Measurements from ENCODE around the gene PGBD1.
A peak's percentile ranks its signal among the peaks of the same experiment; 100 is the strongest.
"Not testable (repeated sequence)": the region's sequence is repeated elsewhere in the genome, so short reads cannot be mapped to it uniquely, and the experiment has no call there.

Gene PGBD1

GRCh38 chr6:28269492-28269891, 11.9 kb upstream of the PGBD1 start:
- Histone ChIP-seq H3K27me3 (ENCODE audit: control insufficient read depth, insufficient read depth, low read length) (no peaks in the 10 kb centered on the region), H3K4me3 (ENCODE audit: low read depth, low read length) (no peak overlapping the region), H3K4me1 (ENCODE audit: control insufficient read depth, insufficient read depth, low read length) (0 out of 2 replicates have a peak, but pooled peaks cover 3% of the 10 kb centered on the region), H3K27ac (ENCODE audit: low read depth, low read length) (no peak overlapping the region), H3K36me3 (ENCODE audit: control insufficient read depth, insufficient read depth, low read length) (peaks cover 26% of the 10 kb centered on the region), H3K9me3 (ENCODE audit: control insufficient read depth, insufficient read depth, low read depth, low read length) (no peaks in the 10 kb centered on the region), H3K9ac (ENCODE audit: low read length) (peak overlapping the region; percentile 8)

GRCh38 chr6:28274888-28275287, 6.5 kb upstream of the PGBD1 start:
- Histone ChIP-seq H3K9me3 (ENCODE audit: control insufficient read depth, insufficient read depth, low read depth, low read length) (no peaks in the 10 kb centered on the region), H3K36me3 (ENCODE audit: control insufficient read depth, insufficient read depth, low read length) (peaks cover 51% of the 10 kb centered on the region), H3K4me3 (ENCODE audit: low read depth, low read length) (no peak overlapping the region), H3K9ac (ENCODE audit: low read length) (no peak overlapping the region), H3K27ac (ENCODE audit: low read depth, low read length) (no peak overlapping the region), H3K4me1 (ENCODE audit: control insufficient read depth, insufficient read depth, low read length) (no peaks in the 10 kb centered on the region), H3K27me3 (ENCODE audit: control insufficient read depth, insufficient read depth, low read length) (no peaks in the 10 kb centered on the region)

GRCh38 chr6:28277746-28278145, 3.6 kb upstream of the PGBD1 start:
- Histone ChIP-seq H3K9me3 (ENCODE audit: control insufficient read depth, insufficient read depth, low read depth, low read length) (no peaks in the 10 kb centered on the region), H3K9ac (ENCODE audit: low read length) (no peak overlapping the region), H3K4me1 (ENCODE audit: control insufficient read depth, insufficient read depth, low read length) (no peaks in the 10 kb centered on the region), H3K27ac (ENCODE audit: low read depth, low read length) (no peak overlapping the region), H3K27me3 (ENCODE audit: control insufficient read depth, insufficient read depth, low read length) (no peaks in the 10 kb centered on the region), H3K4me3 (ENCODE audit: low read depth, low read length) (no peak overlapping the region), H3K36me3 (ENCODE audit: control insufficient read depth, insufficient read depth, low read length) (peaks cover 41% of the 10 kb centered on the region)

- Histone ChIP-seq H3K36me3 (ENCODE audit: control insufficient read depth, insufficient read depth, low read length) (peaks cover 34% of the 10 kb centered on the region), H3K9me3 (ENCODE audit: control insufficient read depth, insufficient read depth, low read depth, low read length) (no peaks in the 10 kb centered on the region), H3K27me3 (ENCODE audit: control insufficient read depth, insufficient read depth, low read length) (no peaks in the 10 kb centered on the region), H3K4me1 (ENCODE audit: control insufficient read depth, insufficient read depth, low read length) (no peaks in the 10 kb centered on the region), H3K27ac (ENCODE audit: low read depth, low read length) (no peak overlapping the region), H3K9ac (ENCODE audit: low read length) (no peak overlapping the region), H3K4me3 (ENCODE audit: low read depth, low read length) (peak overlapping the region; percentile 85)
These were observed 631 bp upstream of the PGBD1 start for GRCh38 chr6:28280595-28281287.

GRCh38 chr6:28282926-28283325, 1.6 kb downstream of the PGBD1 start:
- no peak overlapping the region for H3K9ac ChIP-seq (ENCODE audit: low read length)
- no peaks in the 10 kb centered on the region for H3K27me3 ChIP-seq (ENCODE audit: control insufficient read depth, insufficient read depth, low read length)
- peaks cover 41% of the 10 kb centered on the region for H3K36me3 ChIP-seq (ENCODE audit: control insufficient read depth, insufficient read depth, low read length)
- no peak overlapping the region for H3K27ac ChIP-seq (ENCODE audit: low read depth, low read length)
- H3K4me1 ChIP-seq (ENCODE audit: control insufficient read depth, insufficient read depth, low read length), result no peaks in the 10 kb centered on the region
- H3K4me3 ChIP-seq (ENCODE audit: low read depth, low read length), result peak overlapping the region; percentile 85; the same call in 1 of the 2 replicates
- H3K9me3 ChIP-seq (ENCODE audit: control insufficient read depth, insufficient read depth, low read depth, low read length), result no peaks in the 10 kb centered on the region

- Histone ChIP-seq H3K9ac (ENCODE audit: low read length) (no peak overlapping the region), H3K36me3 (ENCODE audit: control insufficient read depth, insufficient read depth, low read length) (peaks cover 38% of the 10 kb centered on the region), H3K9me3 (ENCODE audit: control insufficient read depth, insufficient read depth, low read depth, low read length) (no peaks in the 10 kb centered on the region), H3K27ac (ENCODE audit: low read depth, low read length) (no peak overlapping the region), H3K4me3 (ENCODE audit: low read depth, low read length) (no peak overlapping the region), H3K27me3 (ENCODE audit: control insufficient read depth, insufficient read depth, low read length) (no peaks in the 10 kb centered on the region), H3K4me1 (ENCODE audit: control insufficient read depth, insufficient read depth, low read length) (no peaks in the 10 kb centered on the region)
These were observed 10.2 kb downstream of the PGBD1 start for GRCh38 chr6:28291573-28291972.

- H3K36me3 ChIP-seq (ENCODE audit: control insufficient read depth, insufficient read depth, low read length), result peaks cover 27% of the 10 kb centered on the region
- no peaks in the 10 kb centered on the region for H3K9me3 ChIP-seq (ENCODE audit: control insufficient read depth, insufficient read depth, low read depth, low read length)
- no peak overlapping the region for H3K27ac ChIP-seq (ENCODE audit: low read depth, low read length)
- H3K27me3 ChIP-seq (ENCODE audit: control insufficient read depth, insufficient read depth, low read length), result no peaks in the 10 kb centered on the region
- no peaks in the 10 kb centered on the region for H3K4me1 ChIP-seq (ENCODE audit: control insufficient read depth, insufficient read depth, low read length)
- H3K9ac ChIP-seq (ENCODE audit: low read length), result no peak overlapping the region
- no peak overlapping the region for H3K4me3 ChIP-seq (ENCODE audit: low read depth, low read length)
These were observed 14.0 kb downstream of the PGBD1 start for GRCh38 chr6:28295326-28295725.

GRCh38 chr6:28296520-28297060, 15.2 kb downstream of the PGBD1 start:
- H3K4me3 ChIP-seq (ENCODE audit: low read depth, low read length), result no peak overlapping the region
- H3K27ac ChIP-seq (ENCODE audit: low read depth, low read length), result no peak overlapping the region
- H3K4me1 ChIP-seq (ENCODE audit: control insufficient read depth, insufficient read depth, low read length), result no peaks in the 10 kb centered on the region
- H3K36me3 ChIP-seq (ENCODE audit: control insufficient read depth, insufficient read depth, low read length), result peaks cover 37% of the 10 kb centered on the region
- no peak overlapping the region for H3K9ac ChIP-seq (ENCODE audit: low read length)
- H3K27me3 ChIP-seq (ENCODE audit: control insufficient read depth, insufficient read depth, low read length), result no peaks in the 10 kb centered on the region
- no peaks in the 10 kb centered on the region for H3K9me3 ChIP-seq (ENCODE audit: control insufficient read depth, insufficient read depth, low read depth, low read length)

- no peaks in the 10 kb centered on the region for H3K4me1 ChIP-seq (ENCODE audit: control insufficient read depth, insufficient read depth, low read length)
- H3K9ac ChIP-seq (ENCODE audit: low read length), result no peak overlapping the region
- H3K4me3 ChIP-seq (ENCODE audit: low read depth, low read length), result no peak overlapping the region
These were observed 22.2 kb downstream of the PGBD1 start for GRCh38 chr6:28303570-28303969.

GRCh38 chr6:28306363-28306762, 25.0 kb downstream of the PGBD1 start:
- not testable (repeated sequence) for H3K27me3 ChIP-seq (ENCODE audit: control insufficient read depth, insufficient read depth, low read length); H3K27ac ChIP-seq (ENCODE audit: low read depth, low read length); H3K9me3 ChIP-seq (ENCODE audit: control insufficient read depth, insufficient read depth, low read depth, low read length); H3K4me3 ChIP-seq (ENCODE audit: low read depth, low read length); H3K9ac ChIP-seq (ENCODE audit: low read length)
- peaks cover 20% of the 10 kb centered on the region for H3K36me3 ChIP-seq (ENCODE audit: control insufficient read depth, insufficient read depth, low read length)
- H3K4me1 ChIP-seq (ENCODE audit: control insufficient read depth, insufficient read depth, low read length), result peaks cover 15% of the 10 kb centered on the region; the same call in 1 of the 2 replicates

More at GRCh38 chr6:28303570-28303969, 22.2 kb downstream of the PGBD1 start:
- H3K9me3 ChIP-seq (ENCODE audit: control insufficient read depth, insufficient read depth, low read depth, low read length), result no peaks in the 10 kb centered on the region
- peaks cover 30% of the 10 kb centered on the region for H3K36me3 ChIP-seq (ENCODE audit: control insufficient read depth, insufficient read depth, low read length)
- no peak overlapping the region for H3K27ac ChIP-seq (ENCODE audit: low read depth, low read length)
- H3K27me3 ChIP-seq (ENCODE audit: control insufficient read depth, insufficient read depth, low read length), result no peaks in the 10 kb centered on the region

GRCh38 chr6:28311139-28311823, 29.9 kb downstream of the PGBD1 start:
- no peak overlapping the region for H3K9ac ChIP-seq (ENCODE audit: low read length)
- H3K27me3 ChIP-seq (ENCODE audit: control insufficient read depth, insufficient read depth, low read length), result no peaks in the 10 kb centered on the region
- H3K36me3 ChIP-seq (ENCODE audit: control insufficient read depth, insufficient read depth, low read length), result no peaks in the 10 kb centered on the region
- no peaks in the 10 kb centered on the region for H3K9me3 ChIP-seq (ENCODE audit: control insufficient read depth, insufficient read depth, low read depth, low read length)
- H3K4me3 ChIP-seq (ENCODE audit: low read depth, low read length), result no peak overlapping the region
- no peak overlapping the region for H3K27ac ChIP-seq (ENCODE audit: low read depth, low read length)
- peaks cover 17% of the 10 kb centered on the region; the same call in 1 of the 2 replicates for H3K4me1 ChIP-seq (ENCODE audit: control insufficient read depth, insufficient read depth, low read length)
